ENCODE data around the gene PELI1.

PELI1 gene

DNA sequence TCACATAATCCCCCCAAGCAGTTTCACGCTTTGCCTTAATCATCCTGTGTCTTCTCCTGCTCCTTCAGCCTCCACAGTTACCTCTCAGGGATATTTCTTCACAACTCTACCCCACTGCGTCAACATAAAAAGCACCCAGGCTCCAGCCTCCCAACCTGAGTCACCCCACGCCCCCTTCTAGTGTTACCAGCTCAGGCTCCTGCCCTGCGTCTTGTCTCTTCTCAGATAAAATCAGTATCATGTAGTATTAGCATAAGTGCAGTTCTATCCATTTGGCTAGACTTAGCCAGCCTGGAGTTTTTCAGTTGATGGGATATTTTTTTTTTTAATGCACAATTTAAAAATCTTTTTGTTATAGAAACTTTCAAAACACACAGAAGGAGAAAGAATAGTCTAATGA lies 9.6 kb upstream of the PELI1 start:
- no peak for DNase-seq

- no peak for DNase-seq
Measured at GRCh38 chr2:64151476-64151875, 7.3 kb upstream of the PELI1 start.

- DNase-seq = no peak
Measured at GRCh38 chr2:64145714-64146113, 1.5 kb upstream of the PELI1 start.

DNA sequence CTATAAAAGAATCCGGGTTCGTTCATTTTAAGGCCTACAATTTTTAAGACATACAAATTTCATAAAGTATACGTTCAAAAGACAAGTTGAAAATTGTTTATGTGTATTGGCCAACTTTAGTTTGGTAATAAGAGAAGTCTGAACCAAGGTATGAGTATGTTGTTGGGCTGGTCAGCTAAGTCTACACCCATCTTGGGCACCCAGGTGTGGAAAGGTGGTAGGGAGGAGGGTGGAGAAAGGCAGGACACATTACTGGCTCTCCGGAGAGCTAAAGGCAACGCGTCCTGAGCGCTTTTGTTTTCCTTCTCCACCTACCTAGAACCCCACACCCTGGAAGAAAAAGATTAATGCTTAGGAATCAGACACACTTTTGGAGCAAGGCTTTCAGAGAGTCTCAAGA lies 899 bp upstream of the PELI1 start:
- DNase-seq = no peak

- DNase-seq = peak; percentile 65 to 96 (median 92)
Measured at GRCh38 chr2:64143169-64144056, 807 bp downstream of the PELI1 start.

- DNase-seq = peak in 1 of 3 experiments; percentile 47
Measured at GRCh38 chr2:64142741-64143168, 1.5 kb downstream of the PELI1 start.

GRCh38 chr2:64141674-64142405 lies 2.4 kb downstream of the PELI1 start:
- DNase-seq = peak in 1 of 3 experiments; percentile 45

GRCh38 chr2:64140665-64141200 lies 3.5 kb downstream of the PELI1 start:
- DNase-seq = peak in 1 of 3 experiments; percentile 15

- no peak for DNase-seq
Measured at GRCh38 chr2:64139956-64140355, 4.3 kb downstream of the PELI1 start.

DNA sequence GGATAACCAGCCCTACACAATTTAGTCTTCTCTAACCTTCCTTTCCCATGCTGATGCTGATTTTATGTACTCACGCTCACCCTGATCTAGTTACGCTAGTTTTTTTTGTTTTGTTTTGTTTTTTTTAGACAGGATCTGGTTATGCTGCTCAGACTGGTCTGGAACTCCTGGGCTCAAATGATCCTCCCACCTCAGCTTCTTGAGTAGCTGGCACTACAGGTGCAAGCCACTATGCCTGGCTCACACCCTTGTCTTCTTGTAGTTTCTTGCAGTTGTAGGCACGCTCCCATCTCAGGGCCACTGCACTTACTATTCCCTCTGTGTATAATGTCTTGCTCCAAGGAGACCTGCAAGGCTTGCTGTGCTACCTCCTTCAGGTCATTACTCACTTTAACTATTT lies 6.2 kb downstream of the PELI1 start:
- no peak for DNase-seq

- DNase-seq = no peak
Measured at GRCh38 chr2:64137567-64137966, 6.7 kb downstream of the PELI1 start.

DNA sequence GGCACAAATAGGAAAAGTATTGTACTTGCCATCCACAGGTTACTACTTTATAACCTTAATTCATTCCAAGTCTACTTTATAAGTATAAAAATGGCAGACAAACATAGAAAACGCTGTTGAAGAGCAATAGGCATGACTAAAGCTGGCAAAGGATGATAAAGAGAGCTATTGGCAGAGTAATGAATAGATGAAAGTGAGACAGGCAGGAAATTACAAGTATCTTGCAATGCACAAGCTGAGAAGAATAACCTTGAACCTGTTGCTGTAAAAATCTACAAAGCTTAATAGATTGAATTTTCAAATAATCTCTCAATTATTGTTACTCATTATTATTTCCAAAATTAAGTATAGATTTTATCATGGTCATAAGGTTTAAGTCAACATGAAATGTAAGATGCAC lies 8.8 kb downstream of the PELI1 start:
- no peak for DNase-seq

DNA sequence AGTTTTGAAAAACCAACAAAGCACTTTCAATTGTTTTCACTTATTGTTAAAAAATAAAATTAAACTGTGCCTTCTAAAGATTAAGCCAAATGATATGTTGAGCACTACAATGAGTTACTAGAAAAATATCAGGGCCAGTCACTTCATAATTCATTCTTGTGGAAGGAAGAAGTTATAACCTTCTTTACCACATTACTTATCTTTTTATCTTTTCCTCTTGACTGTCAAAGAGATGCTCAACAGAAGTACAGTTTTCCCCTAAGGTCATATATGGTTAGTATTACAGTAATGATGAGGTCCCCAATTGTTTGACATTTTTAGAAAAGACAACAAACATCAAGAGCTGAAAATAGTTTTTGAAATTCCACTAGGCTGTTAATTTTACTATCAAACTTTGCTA lies 9.4 kb downstream of the PELI1 start:
- DNase-seq = no peak

GRCh38 chr2:64133828-64134227 lies 10.4 kb downstream of the PELI1 start:
- no peak for DNase-seq

DNA sequence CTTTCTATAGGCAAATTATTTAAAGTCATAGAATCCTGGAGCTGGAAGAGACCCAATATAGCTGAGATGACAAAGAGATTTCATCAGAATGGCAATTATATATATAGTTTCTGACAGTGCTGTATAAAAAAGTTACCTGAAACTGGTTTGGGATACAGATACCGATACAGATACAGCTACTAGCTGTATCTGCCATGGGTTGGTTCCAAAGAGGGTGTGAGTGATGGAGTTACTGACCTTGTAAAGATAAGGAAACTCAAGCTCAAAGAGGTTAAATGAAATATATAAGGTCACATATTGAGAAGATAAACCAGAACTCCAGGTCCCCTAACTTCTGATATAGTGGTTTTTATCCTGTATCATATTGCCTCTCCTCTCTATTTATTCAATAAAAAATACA lies 10.9 kb downstream of the PELI1 start:
- DNase-seq = no peak

- DNase-seq = no peak
Measured at GRCh38 chr2:64130333-64130732, 13.9 kb downstream of the PELI1 start.

DNA sequence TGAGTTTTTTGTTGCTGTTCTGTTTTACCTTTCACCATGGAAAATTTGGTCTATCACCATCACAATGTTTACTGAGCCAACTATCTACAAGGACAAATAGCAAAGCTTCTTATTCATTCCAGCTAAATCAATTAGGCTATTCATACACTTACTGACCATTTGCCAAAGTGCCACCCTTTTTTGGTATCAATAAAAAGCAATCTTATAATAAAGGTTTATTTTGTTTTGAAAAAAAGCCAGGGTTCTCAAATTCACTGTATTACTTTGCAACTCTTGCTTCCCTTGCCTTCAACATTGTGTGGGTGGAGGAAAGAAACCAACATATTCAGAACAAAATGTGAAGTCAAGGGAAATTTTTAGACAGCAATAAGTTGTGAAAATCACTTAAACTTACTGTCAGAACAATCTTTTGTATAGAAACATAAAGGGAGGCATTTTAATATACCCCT lies 15.3 kb downstream of the PELI1 start:
- DNase-seq = no peak

DNA sequence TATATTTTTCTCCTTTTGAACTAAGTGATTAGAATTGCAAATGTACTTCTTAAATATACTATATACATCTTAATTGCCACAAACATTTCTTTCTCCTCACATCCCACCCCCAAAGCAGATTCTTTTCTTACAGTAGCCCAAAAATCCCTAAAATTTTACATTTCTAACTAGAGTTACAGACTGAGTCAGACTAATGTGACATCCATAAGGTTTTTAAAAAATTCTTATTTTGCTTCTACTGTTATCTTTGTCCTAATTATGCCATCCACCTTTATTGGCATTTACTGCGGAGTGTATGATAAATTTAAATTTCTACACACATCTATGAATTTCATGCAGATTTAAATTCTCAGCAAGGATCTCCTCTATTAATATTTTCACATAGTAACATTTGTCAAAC lies 15.8 kb downstream of the PELI1 start:
- no peak for DNase-seq

- no peak for DNase-seq
Measured at GRCh38 chr2:64127119-64127518, 17.1 kb downstream of the PELI1 start.

DNA sequence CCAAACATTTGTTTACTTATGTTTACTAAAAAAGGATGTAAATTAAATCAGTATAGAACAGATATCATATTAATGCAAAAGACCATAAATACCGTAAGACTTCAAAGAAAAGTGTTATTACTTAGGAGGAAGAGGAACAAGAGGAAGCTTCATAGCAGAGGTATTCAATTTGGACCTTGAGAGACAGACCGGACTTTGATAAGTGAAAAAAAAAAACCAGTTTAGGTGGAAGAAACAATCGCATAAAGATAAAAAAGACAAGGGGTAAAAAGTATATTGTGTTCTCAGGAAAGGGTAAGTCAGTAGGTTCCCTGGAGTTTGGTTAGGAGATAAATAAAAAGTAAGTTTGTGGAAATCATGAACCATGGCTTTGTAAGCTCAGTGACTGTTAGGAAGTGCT lies 17.6 kb downstream of the PELI1 start:
- no peak for DNase-seq

GRCh38 chr2:64124571-64124970 lies 19.6 kb downstream of the PELI1 start:
- no peak for DNase-seq

- DNase-seq = no peak
Measured at GRCh38 chr2:64124168-64124567, 20.1 kb downstream of the PELI1 start.

DNA sequence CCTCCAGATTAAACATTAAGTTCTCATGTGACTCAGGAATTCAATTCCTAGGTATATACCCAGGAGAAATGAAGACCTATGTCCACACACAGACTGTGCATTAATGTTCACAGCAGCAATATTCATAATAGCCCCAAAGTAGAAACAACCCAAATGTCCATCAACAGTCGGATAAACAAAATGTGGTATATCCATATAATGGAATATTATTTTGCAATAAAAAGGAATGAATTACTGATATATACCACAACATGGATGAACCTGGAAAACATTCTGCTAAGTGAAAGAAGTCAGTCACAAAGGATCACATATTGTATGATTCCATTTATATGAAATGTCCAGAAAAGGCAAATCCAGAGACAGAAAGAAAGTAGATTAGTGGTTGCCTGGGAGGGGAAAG lies 20.5 kb downstream of the PELI1 start:
- no peak for DNase-seq

DNA sequence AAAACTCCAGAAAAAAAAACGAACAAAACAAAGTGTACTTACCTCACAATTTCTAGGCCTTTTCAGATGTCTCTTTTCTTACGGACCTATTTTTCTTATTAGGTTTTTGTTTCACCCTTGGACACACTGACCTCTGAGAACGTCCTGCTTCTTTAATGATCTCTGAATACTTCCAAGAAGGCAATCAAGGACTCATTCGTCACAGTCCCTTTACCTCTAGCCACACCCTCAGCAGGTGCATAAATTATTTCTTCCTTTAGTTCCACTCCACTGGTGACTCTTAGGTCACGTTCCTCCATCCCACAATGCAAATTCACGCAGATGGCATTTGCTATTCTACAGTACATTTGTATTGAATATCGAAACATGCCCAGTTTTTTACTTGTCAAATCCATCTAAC lies 21.9 kb downstream of the PELI1 start:
- no peak for DNase-seq

Measured in NCI-H1417 (cell line).